HG03432 (cell line): ENCODE data around the gene DPF3.

ENCODE experiments used
- ATAC-seq: cut with Tn5 transposase; IDR thresholded peaks from one replicate; pipeline ENCODE4 v1.9.1; 2021; ENCODE audit warnings: mild to moderate bottlenecking, moderate library complexity; ENCODE audit not compliant: unreplicated experiment

DPF3 gene

DNA sequence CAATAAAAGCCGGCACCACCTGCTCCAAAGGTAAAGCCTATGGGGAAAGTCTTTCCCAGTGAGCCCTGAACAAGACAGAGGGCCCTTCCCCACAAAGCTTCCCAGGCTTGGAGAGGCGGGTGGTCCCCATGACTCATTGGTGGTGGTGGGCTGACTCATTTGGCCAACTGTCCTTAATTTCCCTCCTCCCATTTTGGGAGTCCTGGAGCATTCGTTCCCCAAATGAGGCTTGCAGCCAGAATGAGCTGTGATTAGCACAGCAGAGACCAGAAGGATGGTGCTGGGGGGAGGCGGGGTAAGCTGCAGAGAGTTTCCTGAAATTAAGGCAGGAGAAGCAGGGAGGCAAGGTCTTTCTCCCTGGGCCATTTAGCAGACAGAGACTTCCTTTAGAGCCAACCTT lies 241.7 kb downstream of the DPF3 start:
- ATAC-seq: no peak

DNA sequence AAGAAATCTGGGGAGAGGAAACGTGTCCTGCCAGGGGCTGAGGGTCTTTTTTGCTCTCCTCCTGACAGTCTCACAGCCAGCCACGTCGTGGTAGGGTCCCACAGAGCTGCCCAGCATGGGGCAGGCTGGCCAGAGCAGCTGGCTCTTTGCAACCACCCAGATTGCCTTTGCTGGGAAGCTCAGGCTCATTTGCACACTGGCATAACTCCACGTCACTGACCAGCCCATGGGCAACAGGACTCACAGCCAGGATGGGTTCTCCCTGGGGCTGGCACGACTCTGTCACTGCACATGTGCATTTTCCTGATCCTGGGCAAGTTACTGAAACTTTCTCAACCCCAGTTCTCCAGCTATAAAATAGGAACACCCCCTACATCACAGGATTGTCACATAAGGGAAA lies 242.2 kb downstream of the DPF3 start:
- no peak for ATAC-seq

DNA sequence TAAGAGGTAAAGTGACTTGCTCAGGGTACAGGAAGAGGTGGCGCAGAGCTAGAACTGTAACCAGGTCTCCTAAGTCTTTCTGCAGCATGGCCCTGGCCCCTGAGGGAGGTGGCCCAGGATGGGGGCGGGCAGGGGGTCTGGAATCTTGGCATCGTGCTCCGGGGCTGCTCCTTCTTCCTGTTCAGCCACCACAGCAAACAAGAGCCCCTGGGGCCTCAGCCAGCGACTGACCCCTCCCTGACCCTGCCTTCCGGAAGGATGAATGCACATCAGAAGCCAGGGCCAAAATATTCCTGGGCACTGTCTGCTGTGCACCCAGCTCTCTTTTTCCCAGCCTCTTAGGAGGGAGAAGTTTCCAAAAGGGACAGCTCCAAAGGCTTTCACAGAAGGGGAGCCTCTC lies 242.8 kb downstream of the DPF3 start:
- ATAC-seq: no peak

DNA sequence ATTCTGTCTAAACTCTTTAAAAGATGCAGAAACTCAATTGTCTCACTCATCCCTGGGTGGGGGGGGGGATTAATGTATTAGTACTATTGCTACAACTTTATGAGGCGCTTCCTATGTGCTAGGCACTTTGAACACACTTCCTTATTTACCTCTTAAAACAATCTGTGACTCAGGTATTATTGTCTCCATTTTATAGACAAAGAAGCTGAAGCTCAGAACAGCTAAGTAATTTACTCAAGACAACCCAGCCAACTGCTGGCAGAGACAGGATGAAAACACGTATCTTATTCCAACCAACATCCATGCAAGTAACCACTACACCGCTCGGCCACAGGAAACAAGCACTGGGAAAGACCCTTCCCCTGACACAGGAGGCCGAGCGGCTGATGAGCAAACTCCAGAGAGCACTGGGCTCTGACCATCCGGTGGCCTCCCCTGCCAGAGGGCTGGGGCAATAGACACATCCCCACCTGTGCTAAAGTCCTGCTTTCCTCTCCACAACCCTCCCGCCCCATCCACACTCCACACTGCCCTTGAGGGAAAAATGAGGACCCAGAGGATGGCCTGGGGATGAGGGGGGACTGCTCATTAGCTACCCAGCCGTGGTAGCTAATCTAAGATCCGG lies 244.2 kb downstream of the DPF3 start:
- no peak for ATAC-seq

DNA sequence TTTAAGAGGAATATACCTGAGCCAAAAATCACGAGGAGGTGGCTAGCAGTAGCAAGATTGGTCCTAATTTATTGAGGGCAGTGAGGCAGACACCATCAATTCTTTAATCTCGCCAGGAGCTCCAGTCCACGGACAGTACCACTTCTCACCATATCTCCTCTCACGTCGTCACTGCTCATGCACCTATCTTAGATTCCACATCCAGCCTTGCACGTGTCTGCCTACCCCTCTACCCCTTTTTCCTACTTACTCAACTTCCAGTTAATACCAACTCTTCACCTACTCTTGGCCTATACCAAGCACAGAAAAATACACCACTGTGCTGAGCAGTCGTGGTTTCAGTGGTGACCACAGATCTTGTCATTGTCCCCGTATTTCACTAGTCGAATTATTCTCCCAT lies 246.1 kb downstream of the DPF3 start:
- ATAC-seq: no peak

DNA sequence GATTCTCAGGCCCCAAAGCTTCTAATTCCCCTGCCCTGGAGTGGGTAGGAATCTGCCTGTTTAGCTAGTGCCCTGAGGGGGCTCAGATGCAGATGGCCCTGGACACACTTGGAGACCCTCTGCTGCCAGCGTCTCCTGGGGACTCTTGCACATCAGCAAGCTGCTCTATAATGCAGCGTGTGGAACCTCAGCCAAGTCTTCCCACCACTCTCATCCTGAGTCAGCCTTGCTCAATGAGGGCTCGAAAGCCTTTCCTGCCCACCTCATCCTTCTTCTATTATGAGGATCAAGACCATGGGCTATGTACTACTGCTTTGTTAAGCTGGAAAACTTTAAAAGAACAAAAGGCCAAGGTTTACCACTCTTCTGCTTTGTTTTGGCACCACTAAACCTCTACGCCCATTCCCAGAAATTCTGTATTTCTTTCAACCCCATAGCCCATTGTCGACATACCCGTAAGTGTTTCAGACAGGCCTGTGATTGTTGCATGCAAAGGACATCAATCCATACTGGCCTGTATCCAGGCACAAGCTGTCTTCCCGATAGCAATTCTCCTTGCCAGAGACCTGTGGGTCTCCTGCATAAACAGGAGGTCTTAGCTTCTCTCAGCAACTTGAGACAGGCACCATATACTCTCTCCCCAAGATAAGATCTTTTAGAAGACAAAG lies 246.9 kb downstream of the DPF3 start:
- ATAC-seq: no peak

DNA sequence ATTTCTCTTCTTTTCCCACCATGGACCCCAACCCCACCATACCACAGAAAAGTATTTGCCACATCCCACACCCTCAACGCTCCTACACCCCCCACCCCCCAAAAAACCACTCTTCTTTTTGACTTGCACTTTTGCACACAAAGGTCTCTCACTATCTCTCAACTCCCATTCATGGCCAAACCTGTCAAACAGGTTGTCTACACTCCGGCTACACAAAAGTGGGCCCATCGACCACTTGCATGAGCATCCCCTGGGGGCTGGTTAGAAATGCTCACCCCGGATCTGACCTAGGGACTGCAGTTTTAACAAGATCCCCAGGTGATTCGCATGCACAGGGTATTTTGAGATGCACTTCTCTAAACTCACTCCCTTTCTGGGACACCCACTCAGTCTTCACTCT lies 248.2 kb downstream of the DPF3 start:
- no peak for ATAC-seq

DNA sequence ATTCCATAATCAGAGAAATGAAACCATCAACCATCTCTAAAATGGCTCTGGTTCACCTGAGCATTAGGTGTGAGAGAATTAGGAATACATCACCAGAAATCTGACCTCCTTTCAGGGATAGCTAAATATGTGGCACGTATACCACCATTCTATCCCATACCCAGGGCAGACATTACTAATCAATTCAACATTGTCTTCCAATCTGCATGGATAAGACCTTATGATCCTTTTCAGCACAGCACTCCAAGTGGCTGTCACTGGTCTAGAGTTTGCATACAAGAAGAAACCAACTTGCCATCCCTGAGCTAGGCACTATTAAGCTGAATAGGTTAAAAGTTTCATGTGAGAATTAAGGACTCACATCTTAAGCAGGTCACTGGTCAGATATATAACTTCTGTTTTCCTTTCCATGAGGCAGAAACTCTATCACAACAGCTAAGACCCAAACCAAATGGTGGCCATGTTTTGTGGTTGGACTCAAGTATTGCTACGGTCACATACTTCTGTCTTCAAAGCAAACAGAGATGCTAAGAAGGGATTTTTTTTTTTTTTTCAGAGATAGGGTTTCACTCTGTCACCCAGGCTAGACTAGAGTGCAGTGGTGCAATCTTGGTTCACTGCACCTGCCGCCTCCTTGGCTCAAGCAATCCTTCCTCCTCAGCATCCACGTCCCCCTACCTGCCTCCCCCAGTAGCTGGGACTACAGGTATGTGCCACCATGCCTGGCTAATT lies 249.0 kb downstream of the DPF3 start:
- no peak for ATAC-seq

DNA sequence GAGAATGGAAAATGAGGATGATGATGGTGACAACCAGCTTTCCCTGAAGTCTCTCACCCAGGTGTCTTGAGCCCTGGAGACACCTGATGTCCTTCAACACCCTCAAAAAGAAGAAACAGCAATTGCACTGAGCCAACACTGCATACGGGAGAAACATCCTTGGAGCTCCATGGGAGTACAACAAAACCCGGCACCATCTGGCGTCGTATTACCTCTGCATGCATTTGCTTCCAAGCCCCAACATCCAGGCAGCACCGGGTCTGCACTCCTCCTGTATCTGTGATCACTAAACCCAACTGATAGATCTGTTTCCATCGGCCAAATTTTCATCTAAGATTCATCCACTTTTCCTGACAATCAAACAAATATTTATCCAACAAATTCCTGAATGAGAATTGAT lies 249.9 kb downstream of the DPF3 start:
- ATAC-seq: no peak

DNA sequence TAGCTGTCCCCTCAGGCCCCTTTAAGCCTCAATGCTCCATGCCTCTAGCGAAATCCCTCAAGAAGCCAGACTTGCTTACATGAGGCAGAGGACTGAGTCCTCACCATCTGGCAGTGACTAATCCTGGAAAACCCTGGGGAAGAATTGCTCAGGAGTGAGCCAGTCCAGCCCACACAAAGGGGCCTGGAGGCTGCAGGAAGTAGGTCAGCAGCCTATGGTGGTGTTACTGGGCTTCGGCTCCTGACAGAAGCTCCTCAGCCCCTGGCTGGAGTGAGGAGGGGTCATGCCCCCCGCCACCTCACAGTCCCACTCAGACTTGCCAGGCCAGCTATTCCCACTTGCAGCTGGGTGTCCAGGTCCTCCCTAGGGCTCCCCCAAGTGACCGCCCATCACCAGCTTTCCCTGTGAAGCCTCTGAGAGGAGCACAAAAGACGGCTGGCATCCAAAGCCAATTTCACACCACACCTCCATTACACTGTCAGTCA lies 250.5 kb downstream of the DPF3 start:
- no peak for ATAC-seq

DNA sequence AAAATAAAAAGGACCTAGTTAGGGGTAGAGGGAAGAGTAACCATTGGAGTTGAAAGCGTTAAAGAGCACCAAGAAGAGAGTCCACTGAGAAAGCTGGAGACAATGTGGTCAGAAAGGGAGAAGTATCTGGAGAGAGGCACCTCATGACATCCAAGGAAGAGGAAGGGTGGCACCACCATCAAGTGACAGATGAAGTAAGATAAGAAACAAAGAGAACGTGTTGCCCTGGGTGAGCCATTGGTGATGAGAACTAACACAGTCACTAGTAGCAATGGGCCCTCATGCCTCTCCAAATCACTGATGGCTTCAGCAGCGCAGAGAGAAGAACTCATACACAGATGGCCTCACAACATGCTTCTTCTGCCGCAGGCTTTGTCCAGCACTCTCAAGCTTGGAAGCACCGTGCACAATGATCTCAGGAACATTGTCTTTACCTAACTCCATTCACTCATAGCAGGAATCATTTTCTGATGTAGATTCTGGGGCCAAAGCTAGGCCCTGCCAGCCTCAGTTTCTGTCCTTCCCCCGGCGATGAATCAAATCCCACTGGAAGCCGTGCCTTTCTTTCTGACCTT lies 252.9 kb downstream of the DPF3 start:
- ATAC-seq: no peak

DNA sequence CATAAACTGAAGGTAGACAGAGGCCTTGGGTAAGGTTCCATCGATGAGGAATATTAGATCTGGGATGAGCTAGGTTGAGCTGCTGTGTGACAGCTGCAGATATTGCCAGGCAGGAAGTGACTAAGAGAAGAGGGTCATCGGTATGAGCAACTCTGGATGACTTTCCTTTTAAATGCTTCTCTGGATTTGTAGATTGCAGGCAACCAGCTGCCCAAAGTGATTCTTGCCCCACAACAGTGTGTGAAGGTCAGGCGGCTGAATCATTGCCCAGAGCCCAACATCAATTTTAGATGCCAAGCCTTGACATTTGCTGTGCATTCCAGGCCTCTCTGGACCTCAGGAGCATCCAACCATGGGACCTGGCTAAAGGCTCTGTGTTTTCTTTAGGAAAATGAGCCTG lies 255.9 kb downstream of the DPF3 start:
- no peak for ATAC-seq

DNA sequence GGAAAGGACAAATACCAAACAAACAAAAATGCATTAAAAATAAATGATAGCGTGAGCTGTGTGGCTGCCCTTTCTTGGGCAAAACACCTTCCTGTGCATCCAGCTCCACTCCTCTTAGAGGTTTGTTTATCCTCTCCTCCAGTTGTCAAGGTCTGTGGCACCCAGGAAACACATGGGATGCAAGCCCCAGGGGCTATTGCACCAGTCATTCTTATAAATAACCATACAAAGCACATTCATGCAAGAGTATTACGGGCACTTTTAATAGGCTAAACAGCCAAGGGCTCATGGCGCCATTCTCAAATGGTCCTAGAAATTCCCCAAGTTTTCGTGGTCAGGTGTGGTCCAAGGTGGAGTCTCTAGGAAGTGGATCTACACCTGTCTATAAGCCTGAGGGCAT lies 257.0 kb downstream of the DPF3 start:
- ATAC-seq: no peak

DNA sequence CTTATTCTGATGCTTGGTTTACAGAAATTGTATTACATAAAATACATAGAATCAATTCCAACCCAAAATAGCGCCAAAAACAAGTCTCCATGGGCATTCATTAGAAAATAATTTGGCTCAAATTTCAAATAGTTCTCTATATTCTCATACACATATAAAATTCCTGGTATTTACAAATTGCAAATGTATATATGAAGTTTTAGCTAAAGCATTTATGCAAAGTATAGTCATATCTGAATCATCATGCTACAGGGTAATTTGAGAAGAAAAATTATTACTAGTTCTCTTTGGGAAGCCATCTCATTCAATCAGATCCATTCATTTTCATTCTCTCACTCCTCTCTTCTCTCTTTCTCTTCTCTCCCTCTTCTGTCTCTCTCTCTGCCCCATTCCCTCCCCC lies 257.8 kb downstream of the DPF3 start:
- no peak for ATAC-seq

DNA sequence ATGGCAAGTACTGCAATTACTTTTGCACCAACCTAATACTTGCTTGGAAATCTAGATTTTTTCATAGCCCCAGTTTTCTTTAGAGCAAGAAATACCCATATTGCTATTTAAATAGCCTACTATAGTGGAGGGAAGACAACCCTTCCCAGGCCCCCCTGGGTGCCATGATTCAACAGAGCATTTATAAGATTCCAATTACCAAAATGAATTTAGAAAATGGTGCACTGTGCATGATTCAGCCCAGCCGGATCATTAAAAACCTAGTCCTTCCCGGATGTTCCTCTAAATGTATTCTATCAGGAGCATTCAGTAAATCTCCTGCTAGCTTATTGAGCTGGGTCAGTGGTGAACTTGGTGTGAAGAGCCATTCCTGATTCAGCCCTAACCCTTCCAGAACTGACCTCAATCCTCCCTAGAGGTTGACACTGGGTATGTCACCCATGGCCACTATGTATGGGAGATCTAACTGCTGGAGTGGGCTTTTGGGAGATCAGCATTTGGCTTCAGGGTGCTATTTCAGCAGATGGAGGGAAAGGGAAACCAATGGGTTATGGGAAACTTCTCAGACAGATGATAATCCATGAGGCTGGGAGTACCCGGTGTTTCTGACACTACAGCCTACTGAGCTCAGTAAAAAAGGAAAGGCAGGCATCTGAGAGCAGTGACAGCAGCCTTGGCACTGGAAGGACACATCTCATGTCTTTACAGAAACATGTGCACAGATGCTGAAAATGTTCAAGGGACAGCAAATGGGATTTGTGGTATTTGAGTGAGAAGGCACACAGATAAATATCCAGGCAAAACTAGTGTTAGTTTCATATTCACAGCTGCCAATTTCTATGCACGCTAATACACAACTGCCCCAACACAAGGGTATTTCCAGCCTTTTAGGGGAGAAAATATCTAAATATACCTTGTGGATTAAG lies 258.9 kb downstream of the DPF3 start:
- ATAC-seq: no peak

DNA sequence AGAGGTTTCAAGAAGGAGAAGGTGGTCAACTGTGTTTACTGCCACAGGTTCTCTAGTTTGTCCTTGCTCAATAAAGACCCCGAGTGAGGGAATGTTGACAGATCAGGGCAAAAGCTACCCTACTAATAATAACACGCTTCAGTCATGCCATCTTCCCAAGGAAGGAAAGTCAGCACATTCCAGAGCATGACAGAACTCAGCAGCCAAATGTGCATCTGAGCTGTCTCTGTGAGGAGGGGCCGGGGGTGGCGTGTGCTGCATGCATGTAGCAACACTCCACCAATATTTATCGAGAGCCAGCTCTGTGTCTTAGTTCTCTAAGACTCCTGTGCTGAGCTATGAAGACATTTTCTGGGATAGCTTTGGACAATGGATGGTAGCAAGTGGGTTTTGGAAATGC lies 260.4 kb downstream of the DPF3 start:
- no peak for ATAC-seq

DNA sequence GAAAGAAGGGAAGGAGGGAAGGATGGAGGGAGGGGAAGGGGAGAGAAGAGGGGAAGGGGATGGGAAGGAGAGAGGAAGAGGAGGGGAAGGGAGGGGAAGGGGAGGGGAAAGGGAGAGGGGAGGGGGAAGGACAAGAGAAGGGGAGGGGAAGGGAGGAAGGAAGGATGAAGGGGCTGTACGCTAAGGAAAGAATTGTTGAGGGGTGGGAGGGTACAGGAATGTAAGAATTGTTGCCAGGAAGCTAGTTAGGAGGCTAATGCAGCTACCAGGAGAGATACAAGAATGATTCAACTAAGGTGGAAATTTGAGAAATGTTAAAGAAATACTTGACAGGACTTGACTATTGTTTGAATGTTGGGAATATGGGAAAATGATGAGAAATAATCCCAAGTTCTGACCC lies 261.2 kb downstream of the DPF3 start:
- no peak for ATAC-seq

DNA sequence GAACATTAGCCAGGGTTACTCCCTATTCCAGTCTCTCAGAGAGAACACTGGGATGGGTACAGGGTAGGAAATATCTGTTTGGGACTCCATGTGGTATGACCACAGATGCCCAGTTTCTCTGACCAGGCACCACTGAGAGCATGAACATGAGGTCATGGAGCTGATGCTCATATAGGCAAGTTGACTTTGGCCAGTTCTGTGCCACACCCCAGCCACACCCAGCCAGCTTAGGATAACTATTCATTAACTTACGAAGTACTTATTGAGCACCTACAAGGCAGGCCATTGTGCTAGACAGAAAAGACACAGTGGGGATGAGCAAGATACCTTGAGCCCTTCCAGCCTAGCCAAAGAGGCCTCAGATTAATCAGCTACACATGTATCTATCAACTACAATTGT lies 262.5 kb downstream of the DPF3 start:
- no peak for ATAC-seq

DNA sequence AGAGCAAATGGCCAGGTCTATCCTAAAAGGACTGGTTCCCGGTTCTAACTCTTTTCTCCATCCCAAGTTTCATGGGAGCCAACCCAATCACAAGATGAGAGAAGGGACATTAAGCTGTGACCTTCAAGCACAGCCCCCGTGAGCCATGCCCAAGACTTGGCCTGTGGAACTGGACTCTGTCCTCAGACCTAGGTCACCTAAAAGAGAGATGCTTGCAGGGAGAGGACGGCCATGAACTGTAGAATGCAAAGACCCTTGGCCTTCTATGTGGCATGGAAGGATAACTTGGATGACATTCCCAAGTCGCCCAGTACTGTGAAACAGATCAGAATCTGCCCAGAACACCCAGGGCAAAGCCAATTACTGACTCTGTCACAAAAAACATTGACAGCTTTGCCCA lies 263.5 kb downstream of the DPF3 start:
- no peak for ATAC-seq

DNA sequence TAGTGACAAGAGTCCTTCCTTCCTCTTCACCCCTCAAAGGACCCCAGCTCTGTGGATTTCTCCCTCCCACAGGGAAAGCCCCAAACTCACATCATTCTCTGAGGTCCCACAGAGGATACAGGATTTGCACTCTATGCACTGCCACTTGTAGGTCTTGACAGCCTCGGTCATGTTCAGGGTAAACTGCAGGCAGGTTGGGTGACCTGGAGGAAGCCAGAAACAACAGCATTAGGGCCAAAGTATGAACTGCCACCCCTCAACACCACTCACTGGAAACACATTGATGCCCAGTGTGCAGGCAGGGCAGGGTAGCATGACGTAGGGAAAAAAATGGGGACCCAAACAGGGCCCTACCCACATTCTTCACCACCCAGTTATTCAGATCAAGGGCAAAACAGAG lies 264.4 kb downstream of the DPF3 start:
- ATAC-seq: no peak

DNA sequence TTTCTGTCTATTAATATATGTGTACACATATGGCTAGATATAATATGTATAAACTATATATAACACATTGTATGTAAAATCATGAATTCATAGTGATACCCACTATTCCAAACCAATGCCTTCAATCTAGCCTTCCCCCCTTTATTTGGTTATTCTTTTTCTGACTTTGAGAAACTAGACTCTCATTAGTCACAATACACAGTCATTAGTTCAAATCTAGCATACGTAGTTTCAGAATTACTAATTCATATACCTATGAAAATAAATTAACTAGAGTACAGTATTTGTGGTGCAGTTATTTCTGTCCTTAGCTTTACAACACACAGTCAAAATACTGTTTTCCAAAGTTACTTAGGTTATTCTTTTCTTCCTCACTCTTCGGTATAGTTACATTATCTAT lies 268.2 kb downstream of the DPF3 start:
- ATAC-seq: no peak
